ENCODE results near the gene AGR2.

AGR2 gene

DNA sequence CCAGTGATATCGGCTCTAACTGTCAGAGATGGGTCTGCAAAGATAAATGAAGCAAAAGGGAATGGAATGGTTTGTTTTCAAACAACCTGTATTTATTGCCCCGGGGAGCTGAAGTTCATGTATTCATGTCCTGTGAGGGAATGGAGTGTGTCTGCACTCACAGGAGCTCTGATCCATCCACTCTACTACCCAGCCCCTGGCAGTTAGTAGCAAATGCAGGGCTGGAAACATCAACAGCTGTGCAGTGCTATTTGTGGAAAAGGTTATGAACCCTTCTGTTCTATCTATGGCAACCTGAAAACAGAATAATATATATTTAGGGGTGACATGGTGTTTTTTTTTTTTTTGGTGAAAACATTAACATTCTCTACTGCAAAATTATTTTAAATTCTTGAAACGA, 9.8 kb downstream of the AGR2 start:
- TF ChIP-seq TEAD4 (IDR thresholded peaks at IDR 0.05), result no peak
- no peak for TF ChIP-seq TCF12 (IDR thresholded peaks at IDR 0.05; ENCODE audit: low read depth)
- TF ChIP-seq EP300 (IDR thresholded peaks at IDR 0.05; ENCODE audit: borderline replicate concordance), result no peak
- no peak for TF ChIP-seq ZBTB7A (IDR thresholded peaks at IDR 0.05; ENCODE audit: low read depth)
- no peak for TF ChIP-seq NFIC (IDR thresholded peaks at IDR 0.05)
- no peak for TF ChIP-seq EGR1 (IDR thresholded peaks at IDR 0.05)
- no peak for TF ChIP-seq RAD21 (IDR thresholded peaks at IDR 0.05; ENCODE audit: low read depth)
- TF ChIP-seq TAF1 (IDR thresholded peaks at IDR 0.05; ENCODE audit: low read depth), result no peak
- TF ChIP-seq, protein P1, sequence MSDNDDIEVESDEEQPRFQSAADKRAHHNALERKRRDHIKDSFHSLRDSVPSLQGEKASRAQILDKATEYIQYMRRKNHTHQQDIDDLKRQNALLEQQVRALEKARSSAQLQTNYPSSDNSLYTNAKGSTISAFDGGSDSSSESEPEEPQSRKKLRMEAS (IDR thresholded peaks at IDR 0.05), result no peak
- TF ChIP-seq CEBPB (IDR thresholded peaks at IDR 0.05), result no peak
- TF ChIP-seq YY1 (IDR thresholded peaks at IDR 0.05; ENCODE audit: low read depth), result no peak
- no peak for TF ChIP-seq CREB1 (IDR thresholded peaks at IDR 0.05; ENCODE audit: low read depth)
- TF ChIP-seq FOXM1 (IDR thresholded peaks at IDR 0.05; ENCODE audit: borderline replicate concordance, low read depth), result no peak

DNA sequence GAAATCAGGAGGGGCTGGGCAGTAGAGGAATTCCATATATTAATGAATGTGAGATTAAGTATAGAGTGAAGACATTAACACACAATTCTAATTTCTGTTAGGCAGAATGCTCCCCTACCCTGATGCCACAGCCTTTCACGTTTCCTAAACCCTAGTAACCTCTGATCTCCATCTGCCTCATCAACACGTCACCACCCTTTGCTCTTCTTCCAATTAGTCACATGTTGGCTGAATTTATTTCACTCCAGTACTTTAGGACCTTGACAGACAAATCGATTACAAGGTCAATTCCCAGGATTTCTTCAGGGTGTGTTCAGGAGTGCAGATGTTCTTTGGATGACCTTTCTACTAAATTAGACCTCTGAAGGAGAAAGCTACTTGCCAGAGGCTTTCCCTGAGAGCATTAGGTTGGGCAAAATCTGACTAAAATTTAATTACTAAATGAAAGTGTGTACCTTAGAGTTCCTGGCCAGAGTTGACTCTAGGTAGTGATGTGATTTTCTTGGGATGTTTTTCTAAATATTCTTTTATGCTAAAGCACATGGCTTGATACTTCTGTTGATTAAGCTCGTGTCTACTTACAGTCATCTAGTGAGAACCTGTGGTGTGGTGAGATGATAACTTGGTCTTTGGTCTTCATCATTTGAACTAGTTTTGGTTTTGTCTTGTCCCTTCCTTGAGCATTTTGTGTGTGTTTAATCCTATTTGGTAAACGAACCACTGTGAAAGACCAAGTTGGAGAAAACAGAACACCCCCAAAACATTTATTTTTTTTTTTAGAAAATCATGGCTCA, 12.7 kb downstream of the AGR2 start:
- TF ChIP-seq FOXM1 (IDR thresholded peaks at IDR 0.05; ENCODE audit: borderline replicate concordance, low read depth), result no peak
- no peak for TF ChIP-seq TCF12 (IDR thresholded peaks at IDR 0.05; ENCODE audit: low read depth)
- TF ChIP-seq TEAD4 (IDR thresholded peaks at IDR 0.05), result no peak

DNA sequence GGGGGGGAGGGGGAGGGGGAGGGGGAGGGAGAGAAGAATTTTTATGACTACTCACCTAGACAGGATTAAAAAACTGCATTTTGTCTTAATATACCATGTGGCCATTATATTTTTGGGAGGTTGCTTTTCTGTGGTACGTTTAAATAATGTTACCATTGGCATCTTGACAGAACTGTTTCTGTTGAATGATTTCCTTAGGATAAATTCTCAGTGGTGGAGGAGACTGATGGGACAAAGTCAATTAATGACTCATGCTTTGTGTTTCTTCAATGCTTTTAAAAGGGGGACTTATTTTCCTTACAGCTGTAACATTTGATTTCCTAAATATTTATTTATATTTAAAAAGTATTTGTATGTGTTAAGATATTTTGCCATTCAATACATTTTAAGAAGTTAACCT, 13.7 kb downstream of the AGR2 start:
- TF ChIP-seq EP300 (IDR thresholded peaks at IDR 0.05; ENCODE audit: borderline replicate concordance) (no peak), YY1 (IDR thresholded peaks at IDR 0.05; ENCODE audit: low read depth) (no peak), TAF1 (IDR thresholded peaks at IDR 0.05; ENCODE audit: low read depth) (no peak), ZBTB7A (IDR thresholded peaks at IDR 0.05; ENCODE audit: low read depth) (no peak), EGR1 (IDR thresholded peaks at IDR 0.05) (no peak), CREB1 (IDR thresholded peaks at IDR 0.05; ENCODE audit: low read depth) (no peak), TCF12 (IDR thresholded peaks at IDR 0.05; ENCODE audit: low read depth) (no peak), FOXM1 (IDR thresholded peaks at IDR 0.05; ENCODE audit: borderline replicate concordance, low read depth) (no peak), TEAD4 (IDR thresholded peaks at IDR 0.05) (no peak), NFIC (IDR thresholded peaks at IDR 0.05) (no peak), RAD21 (IDR thresholded peaks at IDR 0.05; ENCODE audit: low read depth) (no peak), CEBPB (IDR thresholded peaks at IDR 0.05) (no peak)
- TF ChIP-seq, protein P2, sequence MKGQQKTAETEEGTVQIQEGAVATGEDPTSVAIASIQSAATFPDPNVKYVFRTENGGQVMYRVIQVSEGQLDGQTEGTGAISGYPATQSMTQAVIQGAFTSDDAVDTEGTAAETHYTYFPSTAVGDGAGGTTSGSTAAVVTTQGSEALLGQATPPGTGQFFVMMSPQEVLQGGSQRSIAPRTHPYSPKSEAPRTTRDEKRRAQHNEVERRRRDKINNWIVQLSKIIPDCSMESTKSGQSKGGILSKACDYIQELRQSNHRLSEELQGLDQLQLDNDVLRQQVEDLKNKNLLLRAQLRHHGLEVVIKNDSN (IDR thresholded peaks at IDR 0.05), result no peak
- TF ChIP-seq, protein P3, sequence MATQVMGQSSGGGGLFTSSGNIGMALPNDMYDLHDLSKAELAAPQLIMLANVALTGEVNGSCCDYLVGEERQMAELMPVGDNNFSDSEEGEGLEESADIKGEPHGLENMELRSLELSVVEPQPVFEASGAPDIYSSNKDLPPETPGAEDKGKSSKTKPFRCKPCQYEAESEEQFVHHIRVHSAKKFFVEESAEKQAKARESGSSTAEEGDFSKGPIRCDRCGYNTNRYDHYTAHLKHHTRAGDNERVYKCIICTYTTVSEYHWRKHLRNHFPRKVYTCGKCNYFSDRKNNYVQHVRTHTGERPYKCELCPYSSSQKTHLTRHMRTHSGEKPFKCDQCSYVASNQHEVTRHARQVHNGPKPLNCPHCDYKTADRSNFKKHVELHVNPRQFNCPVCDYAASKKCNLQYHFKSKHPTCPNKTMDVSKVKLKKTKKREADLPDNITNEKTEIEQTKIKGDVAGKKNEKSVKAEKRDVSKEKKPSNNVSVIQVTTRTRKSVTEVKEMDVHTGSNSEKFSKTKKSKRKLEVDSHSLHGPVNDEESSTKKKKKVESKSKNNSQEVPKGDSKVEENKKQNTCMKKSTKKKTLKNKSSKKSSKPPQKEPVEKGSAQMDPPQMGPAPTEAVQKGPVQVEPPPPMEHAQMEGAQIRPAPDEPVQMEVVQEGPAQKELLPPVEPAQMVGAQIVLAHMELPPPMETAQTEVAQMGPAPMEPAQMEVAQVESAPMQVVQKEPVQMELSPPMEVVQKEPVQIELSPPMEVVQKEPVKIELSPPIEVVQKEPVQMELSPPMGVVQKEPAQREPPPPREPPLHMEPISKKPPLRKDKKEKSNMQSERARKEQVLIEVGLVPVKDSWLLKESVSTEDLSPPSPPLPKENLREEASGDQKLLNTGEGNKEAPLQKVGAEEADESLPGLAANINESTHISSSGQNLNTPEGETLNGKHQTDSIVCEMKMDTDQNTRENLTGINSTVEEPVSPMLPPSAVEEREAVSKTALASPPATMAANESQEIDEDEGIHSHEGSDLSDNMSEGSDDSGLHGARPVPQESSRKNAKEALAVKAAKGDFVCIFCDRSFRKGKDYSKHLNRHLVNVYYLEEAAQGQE (IDR thresholded peaks at IDR 0.05; ENCODE audit: low read depth), result no peak
- TF ChIP-seq, protein P1 (IDR thresholded peaks at IDR 0.05), result no peak

DNA sequence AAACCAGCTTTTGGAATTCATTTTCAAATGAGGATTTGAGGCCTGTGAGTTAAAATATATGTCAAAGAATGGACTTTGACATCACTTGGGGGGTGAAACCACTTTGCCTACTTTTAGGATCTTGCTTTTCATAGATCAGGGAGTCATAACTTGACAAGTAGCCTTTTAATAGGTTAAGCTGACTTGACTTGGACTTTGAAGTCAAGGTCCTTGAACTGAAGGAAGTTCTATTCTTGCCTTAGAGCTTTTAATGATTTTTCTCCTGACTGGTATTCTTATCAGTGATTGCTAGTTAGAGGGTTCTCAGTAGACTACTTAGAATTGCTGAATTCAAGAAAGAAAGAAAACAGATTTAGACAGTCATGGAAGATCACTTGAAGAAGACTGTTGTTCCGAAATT, 17.7 kb downstream of the AGR2 start:
- no peak for TF ChIP-seq CEBPB (IDR thresholded peaks at IDR 0.05)
- TF ChIP-seq, protein P3 (IDR thresholded peaks at IDR 0.05; ENCODE audit: low read depth), result no peak
- TF ChIP-seq, protein P2 (IDR thresholded peaks at IDR 0.05), result no peak
- TF ChIP-seq TAF1 (IDR thresholded peaks at IDR 0.05; ENCODE audit: low read depth), result no peak
- no peak for TF ChIP-seq TEAD4 (IDR thresholded peaks at IDR 0.05)
- no peak for TF ChIP-seq ZBTB7A (IDR thresholded peaks at IDR 0.05; ENCODE audit: low read depth)
- no peak for TF ChIP-seq CREB1 (IDR thresholded peaks at IDR 0.05; ENCODE audit: low read depth)
- no peak for TF ChIP-seq TCF12 (IDR thresholded peaks at IDR 0.05; ENCODE audit: low read depth)
- no peak for TF ChIP-seq YY1 (IDR thresholded peaks at IDR 0.05; ENCODE audit: low read depth)
- TF ChIP-seq, protein P1 (IDR thresholded peaks at IDR 0.05), result no peak
- no peak for TF ChIP-seq NFIC (IDR thresholded peaks at IDR 0.05)
- TF ChIP-seq FOXM1 (IDR thresholded peaks at IDR 0.05; ENCODE audit: borderline replicate concordance, low read depth), result no peak
- no peak for TF ChIP-seq EP300 (IDR thresholded peaks at IDR 0.05; ENCODE audit: borderline replicate concordance)
- no peak for TF ChIP-seq EGR1 (IDR thresholded peaks at IDR 0.05)

DNA sequence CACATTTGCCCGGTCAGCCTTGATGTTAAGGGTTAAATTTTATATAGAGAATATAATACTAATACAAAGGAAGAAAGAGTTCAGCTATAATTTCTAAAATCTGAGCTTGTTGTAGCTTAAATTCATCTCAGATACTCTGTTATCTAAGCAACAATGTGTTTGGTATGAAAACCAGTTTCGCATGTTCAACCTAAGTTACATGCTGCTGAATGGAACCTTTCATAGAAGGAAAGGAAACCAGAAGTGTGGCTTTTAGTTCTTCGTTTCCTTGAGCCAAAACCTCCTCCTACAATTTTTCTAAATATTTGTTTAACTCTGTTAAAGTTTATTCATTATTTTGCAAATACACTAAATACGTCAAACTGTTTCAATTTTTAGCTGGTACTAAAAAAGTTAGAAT, 18.5 kb downstream of the AGR2 start:
- no peak for TF ChIP-seq TCF12 (IDR thresholded peaks at IDR 0.05; ENCODE audit: low read depth)
- TF ChIP-seq NFIC (IDR thresholded peaks at IDR 0.05), result no peak
- no peak for TF ChIP-seq TAF1 (IDR thresholded peaks at IDR 0.05; ENCODE audit: low read depth)
- TF ChIP-seq RAD21 (IDR thresholded peaks at IDR 0.05; ENCODE audit: low read depth), result no peak
- TF ChIP-seq EP300 (IDR thresholded peaks at IDR 0.05; ENCODE audit: borderline replicate concordance), result no peak
- TF ChIP-seq, protein P1 (IDR thresholded peaks at IDR 0.05), result no peak
- no peak for TF ChIP-seq ZBTB7A (IDR thresholded peaks at IDR 0.05; ENCODE audit: low read depth)
- TF ChIP-seq, protein P3 (IDR thresholded peaks at IDR 0.05; ENCODE audit: low read depth), result no peak
- TF ChIP-seq CEBPB (IDR thresholded peaks at IDR 0.05), result no peak
- TF ChIP-seq CREB1 (IDR thresholded peaks at IDR 0.05; ENCODE audit: low read depth), result no peak
- TF ChIP-seq, protein P2 (IDR thresholded peaks at IDR 0.05), result no peak

Data from Ishikawa (cell line).